GM21526 (cell line): ENCODE data around the gene PPOX.

Source experiments
- ATAC-seq: cut with Tn5 transposase; IDR thresholded peaks from one replicate; pipeline ENCODE4 v1.9.1; 2021; ENCODE audit warnings: moderate library complexity; ENCODE audit not compliant: unreplicated experiment, low FRiP score

The PPOX gene

GRCh38 chr1:161196111-161196510, 29.9 kb downstream of the PPOX start:
- no peak for ATAC-seq

- ATAC-seq: no peak
Measured at GRCh38 chr1:161196521-161197451, 30.6 kb downstream of the PPOX start.

- no peak for ATAC-seq
Measured at GRCh38 chr1:161197560-161198193, 31.5 kb downstream of the PPOX start.

- ATAC-seq: no peak
Measured at GRCh38 chr1:161198194-161198896, 32.1 kb downstream of the PPOX start.

GRCh38 chr1:161198897-161199431, 32.7 kb downstream of the PPOX start, which contains the start of gene ADAMTS4:
TSS of gene ADAMTS4 (minus strand) at chr1:161199054. CDS start at chr1:161198627, 427 bp downstream.
- no peak for ATAC-seq

GRCh38 chr1:161199506-161200139, 33.4 kb downstream of the PPOX start:
- ATAC-seq: no peak

- no peak for ATAC-seq
Measured at GRCh38 chr1:161200421-161200991, 34.3 kb downstream of the PPOX start.

GRCh38 chr1:161200992-161201835, 35.0 kb downstream of the PPOX start:
- no peak for ATAC-seq

- peak; percentile 93 for ATAC-seq
Measured at GRCh38 chr1:161201836-161202712, 35.8 kb downstream of the PPOX start, which contains the start of gene NDUFS2. TSS of gene NDUFS2 (plus strand) at chr1:161202367. CDS start at chr1:161202386, 19 bp downstream.

GRCh38 chr1:161206411-161207140, 40.4 kb downstream of the PPOX start:
- ATAC-seq: no peak

GRCh38 chr1:161207173-161207572, 40.9 kb downstream of the PPOX start:
- ATAC-seq: no peak

- ATAC-seq: no peak
Measured at GRCh38 chr1:161209790-161210409, 43.7 kb downstream of the PPOX start.

- no peak for ATAC-seq
Measured at GRCh38 chr1:161214369-161214768, 48.1 kb downstream of the PPOX start.

- ATAC-seq: no peak
Measured at GRCh38 chr1:161215076-161215475, 48.9 kb downstream of the PPOX start, which contains the start of gene FCER1G. TSS of gene FCER1G (plus strand) at chr1:161215295. CDS start at chr1:161215322, 27 bp downstream.

GRCh38 chr1:161216945-161217712, 50.9 kb downstream of the PPOX start:
- no peak for ATAC-seq

GRCh38 chr1:161217831-161218230, 51.6 kb downstream of the PPOX start:
- ATAC-seq: no peak
